HEK293T (cell line): ENCODE data around the gene ANKS1A.

Experiments
- ELF4 ChIP-seq: fragments of 450-650 bp; IDR thresholded peaks from 2 replicates; pipeline ENCODE4 v1.6.1; 2017; ENCODE audit warnings: antibody characterized with exemption
- FOXA1 ChIP-seq: fragments of 450-650 bp; IDR thresholded peaks from 2 replicates; pipeline ENCODE4 v1.6.1; 2016; ENCODE audit warnings: mild to moderate bottlenecking
- FOXK2 ChIP-seq: fragments of 450-650 bp; IDR thresholded peaks from 2 replicates; pipeline ENCODE4 v1.6.1; 2016; ENCODE audit warnings: mild to moderate bottlenecking
- HDGF ChIP-seq: fragments of 450-650 bp; IDR thresholded peaks from 2 replicates; pipeline ENCODE4 v1.6.1; 2017; ENCODE audit warnings: antibody characterized with exemption, borderline replicate concordance
- NFRKB ChIP-seq: fragments of 450-650 bp; IDR thresholded peaks from 2 replicates; pipeline ENCODE4 v1.6.1; 2016; ENCODE audit warnings: mild to moderate bottlenecking, moderate library complexity
- SP1 ChIP-seq: fragments of 450-650 bp; IDR thresholded peaks from 2 replicates; pipeline ENCODE4 v1.6.1; 2017
- SUZ12 ChIP-seq: fragments of 450-650 bp; IDR thresholded peaks from 2 replicates; pipeline ENCODE4 v1.6.1; 2016; ENCODE audit warnings: mild to moderate bottlenecking
- TARDBP ChIP-seq: fragments of 450-650 bp; IDR thresholded peaks from 2 replicates; pipeline ENCODE4 v1.6.1; 2016
- TF ChIP-seq, protein P1 (sequence below): fragments of 450-650 bp; IDR thresholded peaks from 2 replicates; pipeline ENCODE4 v1.6.1; 2016

DNA sequence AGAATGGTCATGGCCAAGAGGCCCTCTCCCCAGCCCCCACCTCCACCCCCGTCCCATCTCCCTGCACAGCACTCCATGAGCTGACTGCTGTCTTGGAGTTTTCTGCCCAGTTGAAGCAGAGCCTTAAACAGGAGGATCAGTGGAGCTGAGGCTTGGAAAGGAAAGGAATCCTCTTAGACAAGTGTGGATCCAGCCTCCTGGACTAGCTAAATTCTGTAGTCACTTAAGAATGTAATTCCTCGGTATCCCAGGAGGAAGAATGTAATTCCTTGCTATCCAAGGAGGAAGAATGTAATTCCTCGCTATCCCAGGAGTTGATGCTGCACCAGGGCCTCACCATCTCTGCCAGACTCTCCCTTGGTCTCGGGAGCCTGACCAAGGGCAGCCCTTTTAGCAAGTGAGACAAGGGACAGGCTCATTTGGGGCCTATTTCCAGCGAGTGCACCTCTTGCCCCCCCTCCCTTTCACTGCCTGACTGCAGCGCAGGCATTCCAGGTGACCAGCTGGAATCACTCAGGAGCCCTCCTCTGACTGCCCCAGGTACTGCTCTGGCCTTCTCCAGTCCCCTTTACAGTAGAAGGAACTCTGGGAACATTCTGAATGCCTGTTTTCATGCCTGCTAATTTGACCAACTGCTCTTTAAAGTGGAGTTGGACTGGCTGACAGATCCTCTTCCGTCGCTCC is 175.8 kb downstream of the ANKS1A start:
- TF ChIP-seq FOXA1 (no peak), ELF4 (no peak), NFRKB (no peak), HDGF (no peak), TARDBP (no peak), SP1 (no peak), SUZ12 (no peak), FOXK2 (no peak)
- TF ChIP-seq, protein P1, sequence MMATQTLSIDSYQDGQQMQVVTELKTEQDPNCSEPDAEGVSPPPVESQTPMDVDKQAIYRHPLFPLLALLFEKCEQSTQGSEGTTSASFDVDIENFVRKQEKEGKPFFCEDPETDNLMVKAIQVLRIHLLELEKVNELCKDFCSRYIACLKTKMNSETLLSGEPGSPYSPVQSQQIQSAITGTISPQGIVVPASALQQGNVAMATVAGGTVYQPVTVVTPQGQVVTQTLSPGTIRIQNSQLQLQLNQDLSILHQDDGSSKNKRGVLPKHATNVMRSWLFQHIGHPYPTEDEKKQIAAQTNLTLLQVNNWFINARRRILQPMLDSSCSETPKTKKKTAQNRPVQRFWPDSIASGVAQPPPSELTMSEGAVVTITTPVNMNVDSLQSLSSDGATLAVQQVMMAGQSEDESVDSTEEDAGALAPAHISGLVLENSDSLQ = no peak
